ENCODE results near the gene SBSN.
"Not testable (repeated sequence)": the region's sequence is repeated elsewhere in the genome, so short reads cannot be mapped to it uniquely, and the experiment has no call there.

The SBSN gene

DNA sequence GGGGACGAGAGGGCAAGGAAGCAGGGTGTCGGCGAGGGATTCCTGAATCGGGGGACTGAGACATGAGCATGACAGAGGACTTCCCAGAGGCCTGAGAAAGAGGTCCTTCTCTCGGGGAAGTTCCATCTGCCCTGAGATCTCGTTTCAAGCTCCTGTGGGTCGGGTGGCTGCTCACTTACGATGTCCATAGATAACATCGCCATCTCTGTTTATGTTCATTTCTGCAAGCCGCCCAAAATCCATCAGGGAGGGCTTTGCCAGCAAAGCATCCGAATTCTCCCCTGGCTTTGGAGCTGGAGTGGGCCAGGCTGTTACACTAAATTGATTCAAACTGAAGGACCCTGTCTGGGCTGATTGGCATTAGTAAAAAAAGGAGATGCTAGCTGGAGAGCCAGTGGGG is 20.6 kb downstream of the SBSN start:
- DNase-seq (ENCODE audit: low read depth in 2 of 2) = no peak

DNA sequence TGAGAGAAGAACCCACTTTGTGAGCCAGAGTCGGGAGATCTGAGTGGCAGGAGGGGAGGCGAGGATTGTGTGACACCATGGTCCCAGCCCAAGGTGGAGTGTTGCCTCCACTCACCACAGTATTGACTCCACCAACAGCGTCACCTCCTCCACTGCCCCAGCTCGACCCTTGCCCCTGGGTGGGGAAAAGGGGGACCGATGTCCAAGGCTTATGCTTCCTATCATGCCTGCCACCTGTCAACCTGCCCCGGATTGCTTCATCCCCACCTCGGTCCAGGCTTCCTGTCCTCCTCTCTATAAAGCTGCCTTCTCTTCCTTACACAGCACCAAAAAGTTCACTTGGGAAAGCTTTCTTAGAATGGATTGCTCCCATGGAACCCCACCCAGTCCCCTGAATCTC is 22.1 kb downstream of the SBSN start:
- DNase-seq (ENCODE audit: low read depth in 2 of 2) = no peak

GRCh38 chr19:35502751-35503150 is 25.4 kb downstream of the SBSN start:
- DNase-seq (ENCODE audit: low read depth in 2 of 2) = no peak

GRCh38 chr19:35501684-35502083 is 26.4 kb downstream of the SBSN start:
- DNase-seq (ENCODE audit: low read depth in 2 of 2) = no peak

- no peak for DNase-seq (ENCODE audit: low read depth in 2 of 2)
Measured at GRCh38 chr19:35500611-35501010, 27.5 kb downstream of the SBSN start.

- no peak for DNase-seq (ENCODE audit: low read depth in 2 of 2)
Measured at GRCh38 chr19:35498984-35499527, 29.1 kb downstream of the SBSN start.

- DNase-seq (ENCODE audit: low read depth in 2 of 2) = no peak
Measured at GRCh38 chr19:35498220-35498619, 29.9 kb downstream of the SBSN start.

GRCh38 chr19:35497406-35497805 is 30.7 kb downstream of the SBSN start:
- no peak for DNase-seq (ENCODE audit: low read depth in 2 of 2)

DNA sequence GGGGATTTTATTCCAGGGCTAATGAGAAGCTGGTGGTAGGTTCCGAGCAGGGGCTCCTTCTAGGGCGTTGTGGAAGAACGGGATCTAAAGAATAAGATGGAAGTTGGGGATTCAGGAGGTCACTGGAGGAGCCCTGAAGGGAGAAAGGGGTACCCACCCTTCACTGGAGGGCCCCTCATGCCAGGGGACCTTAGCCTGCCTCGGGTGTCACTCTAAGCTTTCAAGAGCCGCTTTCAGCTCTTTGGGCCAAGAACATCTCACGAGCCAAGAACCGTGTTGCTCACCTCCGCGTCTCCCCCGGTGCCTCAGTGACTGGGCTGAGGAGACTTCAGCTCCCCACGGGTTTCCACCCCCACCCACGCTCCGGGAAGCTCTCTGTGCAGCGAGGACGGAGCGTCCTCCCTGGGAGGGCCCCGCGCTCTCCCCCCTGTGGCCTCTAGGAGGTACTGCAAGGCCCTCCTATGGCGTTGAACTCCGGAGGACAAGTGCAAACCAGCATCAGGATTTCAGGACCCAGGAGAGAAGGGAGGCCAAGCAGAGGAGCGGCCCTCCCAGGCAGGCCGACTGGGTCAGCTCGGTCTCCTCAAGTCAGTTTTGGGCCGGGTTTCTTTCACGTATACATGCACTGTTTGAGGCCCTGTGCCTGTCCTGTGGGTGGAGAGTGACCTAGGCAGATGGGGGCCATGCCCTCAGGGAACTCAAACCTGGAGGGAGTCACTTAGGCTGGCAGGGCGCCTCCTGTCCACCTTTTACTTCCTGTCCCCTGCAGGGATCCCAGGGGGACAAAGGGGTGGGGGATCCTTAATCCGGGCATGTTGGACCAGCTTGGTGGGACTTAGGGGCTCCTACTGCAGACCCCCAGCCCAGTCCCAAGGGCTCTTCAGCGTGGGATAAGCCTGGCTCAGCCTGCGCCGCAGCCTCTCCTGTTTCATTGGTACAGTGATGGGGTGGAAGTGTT is 32.7 kb downstream of the SBSN start:
- peak; percentile 70 to 71 for DNase-seq (ENCODE audit: low read depth in 2 of 2)

DNA sequence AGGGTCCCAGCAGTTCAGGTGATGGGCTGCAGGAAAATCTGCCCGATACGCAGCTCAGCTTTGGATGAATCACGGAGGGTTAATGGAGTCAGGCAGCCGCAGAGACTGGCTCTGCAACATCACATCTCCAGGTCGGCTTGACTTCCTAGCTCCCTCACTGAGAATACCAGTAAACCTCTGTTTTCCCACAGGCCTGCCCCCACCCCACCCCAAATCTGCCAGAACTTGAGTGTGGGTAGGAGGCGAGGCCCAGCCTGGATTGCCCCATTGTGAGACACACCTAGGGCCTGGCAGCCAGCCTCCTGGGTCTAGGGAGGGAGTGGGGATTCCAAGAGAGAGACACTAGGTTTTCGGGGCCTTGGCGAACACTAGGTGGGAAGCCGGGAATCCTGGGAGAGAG is 34.1 kb downstream of the SBSN start:
- DNase-seq (ENCODE audit: low read depth in 2 of 2) = no peak

DNA sequence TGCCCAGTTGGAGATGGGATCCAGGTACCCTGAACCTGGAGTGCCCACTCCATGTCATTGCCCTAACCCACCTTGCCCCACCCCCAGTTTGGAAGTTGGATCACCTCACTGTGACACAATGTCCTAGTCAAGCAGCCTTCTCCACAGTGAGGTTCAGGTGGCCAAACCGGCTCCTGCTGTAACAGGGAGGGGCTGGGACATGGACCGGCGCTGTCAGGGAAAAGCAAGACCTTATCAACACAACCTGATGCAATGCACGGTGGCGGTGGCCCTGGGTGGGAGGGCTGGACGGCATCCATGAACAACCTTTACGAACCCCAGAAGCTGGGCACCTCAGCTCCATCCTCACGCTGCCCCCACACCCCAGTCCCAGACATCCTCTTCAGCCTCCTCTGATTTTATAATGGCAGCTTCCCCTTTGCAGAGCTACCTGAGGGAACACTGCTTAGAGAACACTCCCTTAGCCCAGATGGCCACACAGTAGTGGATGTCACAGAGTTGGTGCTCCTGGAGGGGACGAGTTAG is 36.2 kb downstream of the SBSN start:
- no peak for DNase-seq (ENCODE audit: low read depth in 2 of 2)

DNA sequence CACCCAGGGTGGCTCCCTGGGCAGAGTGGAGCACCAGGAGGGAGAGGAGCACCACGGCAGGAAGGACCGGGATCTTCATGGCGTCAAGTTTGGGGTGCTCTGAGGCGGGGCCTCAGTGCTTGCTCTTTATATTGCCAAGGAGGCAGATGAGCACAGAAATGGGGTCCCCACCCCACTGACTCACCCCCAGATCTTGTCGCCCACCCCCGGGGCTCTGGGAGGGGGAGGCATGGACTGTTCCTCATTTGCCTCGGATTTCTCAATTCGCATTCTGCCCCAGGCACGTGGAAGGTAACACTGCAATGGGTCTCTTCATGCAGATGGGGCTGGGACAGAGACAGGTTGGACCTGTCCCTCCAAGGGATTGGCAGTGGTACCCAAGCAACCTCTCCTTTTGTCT is 37.7 kb downstream of the SBSN start, which contains the start of gene KRTDAP:
Gene KRTDAP (minus strand): TSS at position 101 of the 400 bp plus-strand sequence. CDS start 22 bp downstream, at position 79.
- no peak for DNase-seq (ENCODE audit: low read depth in 2 of 2)

- no peak for DNase-seq (ENCODE audit: low read depth in 2 of 2)
Measured at GRCh38 chr19:35488677-35489076, 39.4 kb downstream of the SBSN start.

DNA sequence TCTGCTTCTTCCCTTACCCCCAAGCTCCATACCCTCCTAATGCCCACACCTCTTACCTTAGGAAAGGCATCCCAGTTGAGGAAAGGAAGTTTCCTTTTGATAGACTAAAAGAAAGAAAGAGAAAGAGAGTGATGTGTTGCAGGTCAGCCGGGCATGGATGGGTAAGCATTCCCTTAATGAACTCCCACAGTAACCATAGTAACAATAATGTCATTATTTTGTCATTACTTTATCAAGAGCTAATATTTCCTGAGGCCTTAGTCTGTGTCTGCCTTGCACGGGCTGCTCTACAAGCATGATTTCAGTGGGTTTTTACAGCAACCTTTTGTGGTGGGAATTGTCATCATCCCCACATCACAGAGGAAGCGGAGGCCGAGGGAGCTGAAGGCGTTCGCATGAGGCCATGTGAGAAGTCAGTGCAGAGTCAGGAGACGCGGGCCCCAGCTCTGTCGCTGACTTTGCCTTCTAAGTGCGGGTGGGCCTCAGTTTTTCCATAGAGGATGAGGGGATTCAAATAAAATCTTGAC is 40.4 kb downstream of the SBSN start:
- DNase-seq (ENCODE audit: low read depth in 2 of 2) = no peak

DNA sequence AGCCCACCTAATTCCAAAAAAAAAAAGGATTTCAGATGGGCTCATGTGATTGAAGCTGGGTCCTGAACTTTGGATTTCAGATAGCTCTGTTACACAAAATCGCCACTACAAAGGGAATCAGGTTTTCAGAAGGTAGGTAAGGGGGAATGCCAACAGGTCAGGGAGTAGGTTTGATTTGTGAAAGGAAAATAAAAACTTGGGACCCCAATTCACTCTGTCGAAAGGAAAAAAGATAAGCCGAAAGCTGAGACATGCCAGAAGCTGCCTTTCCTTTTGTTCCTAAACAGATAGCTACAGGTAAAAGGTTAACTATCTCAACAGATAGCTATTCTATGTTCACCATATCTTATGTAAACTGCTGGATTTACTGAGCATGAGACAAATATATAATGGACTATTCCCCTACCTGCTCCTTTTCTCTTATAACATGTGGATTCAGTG is 41.8 kb downstream of the SBSN start:
- DNase-seq (ENCODE audit: low read depth in 2 of 2) = no peak

- DNase-seq (ENCODE audit: low read depth in 2 of 2) = no peak
Measured at GRCh38 chr19:35484252-35485036, 43.7 kb downstream of the SBSN start.

- no peak for DNase-seq (ENCODE audit: low read depth in 2 of 2)
Measured at GRCh38 chr19:35483089-35483488, 45.0 kb downstream of the SBSN start.

DNA sequence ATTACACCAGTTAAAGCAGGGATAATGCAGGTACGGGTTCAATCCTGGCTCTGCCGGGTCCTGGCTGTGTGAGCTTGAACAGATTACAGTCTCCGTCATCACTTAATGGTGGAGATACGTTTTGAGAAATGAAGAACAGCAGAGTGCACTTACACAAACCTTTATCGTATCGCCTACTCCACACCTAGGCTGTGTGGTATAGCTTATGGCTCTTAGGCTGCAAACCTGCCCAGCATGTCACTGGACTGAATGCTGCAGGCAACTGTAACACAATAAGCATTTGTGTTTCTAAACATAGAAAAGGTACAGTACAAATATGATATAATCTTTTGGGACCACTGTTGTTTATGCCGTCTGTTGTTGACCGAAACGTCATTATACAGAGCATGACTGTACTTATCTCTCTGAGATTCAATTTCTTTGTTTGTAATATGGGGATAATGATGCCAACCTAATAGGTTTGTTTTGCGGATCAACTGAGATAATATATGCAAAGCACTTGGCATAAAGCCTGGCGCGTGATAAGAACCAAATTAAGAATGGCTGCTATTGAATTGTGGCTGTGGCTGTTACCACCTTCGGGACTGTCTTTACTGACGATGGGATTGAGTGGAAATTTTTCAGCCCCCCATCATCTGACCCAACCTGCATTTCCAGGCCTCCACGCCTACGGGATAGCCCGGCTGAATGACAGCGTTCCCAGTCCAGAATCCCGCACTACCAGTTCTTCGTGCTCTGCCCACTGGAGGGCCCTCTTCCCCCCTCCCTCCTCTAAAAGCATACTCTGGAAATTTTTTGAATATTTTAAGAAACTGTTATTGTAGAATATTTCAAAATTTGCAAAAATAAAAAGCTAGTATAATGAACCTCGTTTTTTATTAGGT is 49.1 kb downstream of the SBSN start:
- DNase-seq (ENCODE audit: low read depth in 2 of 2) = no peak

DNA sequence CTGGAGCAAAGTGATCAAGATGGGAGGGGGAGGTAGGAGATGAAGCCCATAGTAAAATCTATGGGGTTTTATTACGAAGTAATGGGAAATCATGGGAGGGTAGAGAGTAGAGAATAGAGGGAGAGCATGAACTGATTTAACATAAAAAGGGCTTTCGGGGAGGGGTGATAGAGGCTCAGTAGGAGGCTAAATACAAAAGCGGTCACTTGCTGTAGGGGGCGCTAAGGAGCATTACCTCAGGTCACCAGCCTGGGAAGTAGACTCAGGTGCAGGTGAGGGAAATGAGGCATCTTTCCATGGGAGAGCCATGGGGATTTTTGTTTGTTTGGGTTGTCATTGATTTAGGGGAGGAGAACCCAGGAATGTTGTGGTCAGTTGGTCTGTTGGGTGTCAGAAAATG is 52.0 kb downstream of the SBSN start:
- no peak for DNase-seq (ENCODE audit: low read depth in 2 of 2)

DNA sequence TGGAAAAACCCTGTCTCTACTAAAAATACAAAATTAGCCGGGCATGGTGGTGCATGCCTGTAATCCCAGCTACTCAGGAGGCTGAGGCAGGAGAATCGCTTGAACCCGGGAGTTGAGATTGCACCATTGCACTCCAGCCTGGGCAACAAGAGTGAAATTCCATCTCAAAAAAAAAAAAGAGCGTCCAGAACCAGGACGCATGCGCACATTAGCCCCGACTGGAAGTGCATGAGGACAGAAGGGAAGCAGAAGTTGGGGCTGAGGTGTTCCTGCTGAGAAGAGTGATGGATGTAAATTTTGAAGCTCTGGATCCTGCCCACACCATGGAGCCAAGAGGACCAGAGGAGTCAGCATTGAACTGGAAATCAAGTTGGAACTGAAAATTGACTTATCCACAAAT is 53.5 kb downstream of the SBSN start:
- DNase-seq (ENCODE audit: low read depth in 2 of 2) = not testable (repeated sequence)

GRCh38 chr19:35474104-35474503 is 54.0 kb downstream of the SBSN start:
- DNase-seq (ENCODE audit: low read depth in 2 of 2) = no peak
